Lung (tissue), 12 donors: ENCODE results near the gene AP1G2. TPM values are rescaled to one million over a fixed set of nuclear protein-coding genes. Genes with fewer than 3 reads are reported as not detected.

Experiments used
- ATAC-seq: fragments of 200-7000 bp; cut with Tn5 transposase; one replicate; pipeline ENCODE4 v1.9.1; 2020; ENCODE audit warnings: moderate number of reproducible peaks; ENCODE audit not compliant: insufficient read depth, low FRiP score
- DNase-seq, 3 donors: peaks; one replicate each; pipeline ENCODE4 v3.0.0-alpha.2; 2013 to 2017
- H3K27ac ChIP-seq, 2 donors: one replicate each; pipeline ENCODE4 v1.5.1; 2013; ENCODE audit warnings: mild to moderate bottlenecking in 2 of 2, moderate library complexity in 2 of 2, control low read depth in 1 of 2, inconsistent platforms in 1 of 2, low read depth in 1 of 2, low read length in 1 of 2
- H3K27me3 ChIP-seq, 3 donors: one replicate each; pipeline ENCODE4 v1.5.1; 2013; ENCODE audit warnings: low read length in 2 of 3; ENCODE audit not compliant: control insufficient read depth in 3 of 3, insufficient read depth in 3 of 3
- H3K36me3 ChIP-seq, 4 donors: one replicate each; pipeline ENCODE4 v1.5.1; 2013; ENCODE audit warnings: low read length in 4 of 4, mild to moderate bottlenecking in 1 of 4, moderate library complexity in 1 of 4; ENCODE audit not compliant: control insufficient read depth in 4 of 4, insufficient read depth in 4 of 4
- H3K4me1 ChIP-seq, 5 donors: one replicate each; pipeline ENCODE4 v1.5.1; 2013; ENCODE audit warnings: low read length in 5 of 5, mild to moderate bottlenecking in 2 of 5, moderate library complexity in 1 of 5; ENCODE audit not compliant: control insufficient read depth in 5 of 5, insufficient read depth in 5 of 5
- H3K4me3 ChIP-seq: one replicate; pipeline ENCODE4 v1.5.1; 2013; ENCODE audit warnings: mild to moderate bottlenecking, control low read depth, moderate library complexity
- H3K9ac ChIP-seq, 2 donors: one replicate each; pipeline ENCODE4 v1.5.1; 2013; ENCODE audit warnings: low read length in 2 of 2, control low read depth in 1 of 2; ENCODE audit not compliant: insufficient read depth in 1 of 2
- H3K9me3 ChIP-seq, 4 donors: one replicate each; pipeline ENCODE4 v1.5.1; 2013; ENCODE audit warnings: low read length in 3 of 4, mild to moderate bottlenecking in 1 of 4, moderate library complexity in 1 of 4; ENCODE audit not compliant: control insufficient read depth in 4 of 4, insufficient read depth in 3 of 4
- WGBS, 2 donors: extraction: QIAGEN DNeasy Blood & Tissue Kit; methylation state at CpG; one replicate each; pipeline ENCODE4 v1.1.7; 2013; 5-methylcytosine and 5-hydroxymethylcytosine counted together
- polyA plus RNA-seq, 2 donors: library from polyadenylated mRNA; stranded (reverse); fragments of 200-250 nt; gene quantifications; one replicate each; pipeline ENCODE4 v1.2.1, GENCODE V29; 2013
- total RNA-seq, 2 donors: library from RNA; depleted of rRNA in 1 of 2; stranded (reverse); fragments of >200 nt in 1 of 2; gene quantifications; one replicate each; pipeline ENCODE4 v1.2.1, GENCODE V29; 2014 to 2021
- TF ChIP-seq, protein P1 (sequence below): IDR thresholded peaks from 2 replicates; pipeline ENCODE4 v1.5.1; 2012; ENCODE audit warnings: mild to moderate bottlenecking; ENCODE audit errors: control extremely low read depth, extremely low read depth
- donor health status: control.
- donor health status: control.
- donor health status: Bipolar disorder and iron deficiency.
- donor health status: healthy.
- donor health status: DM: yes; HTN: yes; CAD: no.

Gene AP1G2
- total and polyA plus RNA-seq, 4 donors, result 48.0 to 106 (median 81.8) TPM

DNA sequence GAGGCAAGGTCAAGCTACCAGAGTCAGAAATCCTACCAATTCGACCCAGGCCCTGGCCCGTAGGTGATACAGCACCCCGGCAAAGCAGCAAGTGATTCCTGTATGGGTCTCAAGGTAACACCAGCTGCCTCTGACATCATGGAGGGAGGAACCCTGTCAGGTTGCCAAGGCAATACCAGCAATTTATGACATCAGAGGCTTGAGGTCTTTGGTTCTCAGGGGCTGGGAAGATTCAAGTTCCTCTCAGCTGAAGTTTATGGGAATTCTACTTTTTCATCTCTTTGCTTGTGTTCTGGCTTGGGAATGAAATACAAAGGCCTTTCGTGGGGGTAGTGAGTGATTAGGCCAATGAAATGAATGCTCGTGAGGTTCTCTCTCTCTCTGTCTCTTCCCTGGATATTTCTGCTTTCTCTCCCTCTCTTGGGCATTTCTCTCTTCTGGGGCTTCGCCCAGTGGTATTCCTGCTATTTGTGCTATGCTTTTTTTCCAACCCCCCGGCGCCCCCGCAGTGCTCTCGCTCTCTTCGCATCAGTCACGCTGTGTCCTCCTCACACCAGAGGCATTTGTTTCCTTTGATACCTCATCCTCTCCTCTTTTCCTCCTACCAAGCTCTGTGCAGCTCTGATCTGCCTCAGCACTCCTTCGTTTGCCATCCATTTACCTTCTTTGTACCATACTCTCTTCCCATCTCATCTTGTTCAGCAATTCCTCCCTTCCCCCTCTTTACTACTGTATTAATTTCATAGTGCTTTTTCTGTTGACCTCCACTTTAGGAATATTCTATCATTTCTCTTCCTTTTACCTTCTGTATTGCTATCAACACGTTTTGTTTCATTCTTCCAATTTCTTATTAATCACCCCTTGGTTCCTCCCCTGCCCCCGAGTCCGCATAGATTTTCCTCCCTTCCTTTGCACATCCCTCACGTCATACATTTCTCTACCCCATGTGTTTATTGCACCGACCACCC is 19.0 kb downstream of the AP1G2 start:
- Histone ChIP-seq H3K27me3 (peaks cover 0 to 31% (median 30%) of the 10 kb centered on the region in 3 donors), H3K9ac (no peak overlapping the region), H3K9me3 (no peaks in the 10 kb centered on the region), H3K4me1 (peaks cover 0 to 15% (median 0%) of the 10 kb centered on the region in 5 donors), H3K36me3 (no peaks in the 10 kb centered on the region), H3K27ac (no peak overlapping the region), H3K4me3 (no peak overlapping the region)
- TF ChIP-seq, protein P1, sequence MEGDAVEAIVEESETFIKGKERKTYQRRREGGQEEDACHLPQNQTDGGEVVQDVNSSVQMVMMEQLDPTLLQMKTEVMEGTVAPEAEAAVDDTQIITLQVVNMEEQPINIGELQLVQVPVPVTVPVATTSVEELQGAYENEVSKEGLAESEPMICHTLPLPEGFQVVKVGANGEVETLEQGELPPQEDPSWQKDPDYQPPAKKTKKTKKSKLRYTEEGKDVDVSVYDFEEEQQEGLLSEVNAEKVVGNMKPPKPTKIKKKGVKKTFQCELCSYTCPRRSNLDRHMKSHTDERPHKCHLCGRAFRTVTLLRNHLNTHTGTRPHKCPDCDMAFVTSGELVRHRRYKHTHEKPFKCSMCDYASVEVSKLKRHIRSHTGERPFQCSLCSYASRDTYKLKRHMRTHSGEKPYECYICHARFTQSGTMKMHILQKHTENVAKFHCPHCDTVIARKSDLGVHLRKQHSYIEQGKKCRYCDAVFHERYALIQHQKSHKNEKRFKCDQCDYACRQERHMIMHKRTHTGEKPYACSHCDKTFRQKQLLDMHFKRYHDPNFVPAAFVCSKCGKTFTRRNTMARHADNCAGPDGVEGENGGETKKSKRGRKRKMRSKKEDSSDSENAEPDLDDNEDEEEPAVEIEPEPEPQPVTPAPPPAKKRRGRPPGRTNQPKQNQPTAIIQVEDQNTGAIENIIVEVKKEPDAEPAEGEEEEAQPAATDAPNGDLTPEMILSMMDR, result no peak
- DNase-seq (no peak), ATAC-seq (no peak)
- 73 to 83% methylated on average over 18 of the region's 18 CpGs for WGBS, 2 donors

DNA sequence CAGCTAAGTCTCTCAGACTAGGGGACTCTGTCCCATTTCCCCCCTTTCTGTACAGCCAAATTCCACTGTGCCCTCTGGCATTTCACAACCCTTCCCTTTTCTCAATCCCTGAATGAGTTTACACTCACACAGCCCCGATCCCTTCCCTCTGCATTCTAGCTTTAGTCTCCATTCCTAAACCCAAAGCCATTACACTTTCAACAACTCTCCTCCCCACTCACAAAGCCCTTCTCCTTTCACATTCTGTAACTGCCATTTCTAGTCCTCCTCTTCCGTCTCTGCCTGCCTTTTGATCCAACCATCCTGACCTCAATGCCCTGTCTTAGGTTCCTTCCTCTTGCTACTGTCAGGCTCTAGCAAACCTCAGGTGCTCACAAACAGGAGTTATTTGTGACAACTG is 19.7 kb downstream of the AP1G2 start:
- TF ChIP-seq, protein P1, result no peak
- no peak for DNase-seq
- Histone ChIP-seq H3K27ac (no peak overlapping the region), H3K36me3 (no peaks in the 10 kb centered on the region), H3K9ac (peak overlapping the region in 1 of 2 donors; percentile 5), H3K4me3 (no peak overlapping the region), H3K27me3 (peaks cover 0 to 31% (median 30%) of the 10 kb centered on the region in 3 donors), H3K9me3 (no peaks in the 10 kb centered on the region), H3K4me1 (peaks cover 0 to 15% (median 0%) of the 10 kb centered on the region in 5 donors)
- WGBS, 2 donors, result 45 to 74% methylated on average over 2 of the region's 2 CpGs
- ATAC-seq, result no peak

DNA sequence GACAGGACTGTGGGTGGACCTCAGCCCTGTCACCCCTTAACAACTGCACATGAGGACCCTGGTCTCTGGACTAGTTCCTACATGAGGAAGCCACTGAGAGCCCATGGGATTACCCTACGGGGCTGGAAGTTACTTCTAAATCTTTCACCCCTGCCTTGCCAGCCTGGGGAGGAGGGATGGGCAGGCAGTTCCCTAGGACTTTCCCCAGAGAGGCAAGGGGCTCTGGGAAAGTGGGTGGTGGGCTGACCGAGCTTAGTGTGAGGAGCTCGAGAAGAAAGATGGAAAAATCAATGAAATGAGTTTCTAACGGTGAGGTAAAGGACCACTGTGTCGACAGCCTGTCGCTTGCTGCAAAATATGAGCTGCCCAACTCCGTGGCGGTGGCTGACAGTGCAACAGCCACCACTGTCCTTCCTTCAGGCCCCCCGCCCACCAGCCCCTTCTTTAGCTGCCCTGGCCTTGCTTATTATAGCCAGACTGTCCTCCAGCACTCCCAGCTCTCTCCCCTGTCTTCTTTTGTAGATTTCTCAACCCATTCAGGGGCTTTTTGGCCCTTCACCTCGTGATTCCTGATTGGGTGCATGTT is 21.0 kb downstream of the AP1G2 start:
- peaks cover 0 to 10% (median 0%) of the 10 kb centered on the region in 5 donors for H3K4me1 ChIP-seq
- peaks cover 0 to 31% (median 30%) of the 10 kb centered on the region in 3 donors for H3K27me3 ChIP-seq
- no peak for DNase-seq
- no peaks in the 10 kb centered on the region for H3K36me3 ChIP-seq
- no peak for ATAC-seq
- 84 to 85% methylated on average over 10 of the region's 10 CpGs for WGBS, 2 donors
- H3K9me3 ChIP-seq, result no peaks in the 10 kb centered on the region
- no peak overlapping the region for H3K4me3 ChIP-seq
- TF ChIP-seq, protein P1, result no peak
- H3K9ac ChIP-seq, result no peak overlapping the region
- H3K27ac ChIP-seq, result no peak overlapping the region
